Mesendoderm (in vitro differentiated cells): ENCODE measurements around the gene STX7.

ENCODE experiments used
- DNase-seq: peaks from one replicate; pipeline ENCODE4 v3.0.0; 2013
- H2AK5ac ChIP-seq: 2 replicates; pipeline ENCODE4 v1.6.1; 2013; ENCODE audit warnings: low read length, inconsistent platforms
- H2BK120ac ChIP-seq: 2 replicates; pipeline ENCODE4 v1.6.1; 2013; ENCODE audit warnings: low read depth, mild to moderate bottlenecking, low read length, moderate library complexity, mixed read lengths
- H2BK15ac ChIP-seq: replicated peaks from 2 replicates; pipeline ENCODE4 v1.6.1; 2013; ENCODE audit warnings: low read depth, mild to moderate bottlenecking, moderate library complexity
- H2BK5ac ChIP-seq: 2 replicates; pipeline ENCODE4 v1.6.1; 2013; ENCODE audit warnings: low read length, inconsistent platforms
- H3K18ac ChIP-seq: 2 replicates; pipeline ENCODE4 v1.6.1; 2013; ENCODE audit warnings: mild to moderate bottlenecking, low read length, mixed read lengths
- H3K23ac ChIP-seq: one replicate; pipeline ENCODE4 v1.6.1; 2013; ENCODE audit warnings: low read length
- H3K27ac ChIP-seq: 2 replicates; pipeline ENCODE4 v1.5.1; 2013; ENCODE audit warnings: low read depth, mild to moderate bottlenecking, inconsistent platforms, low read length, moderate library complexity
- H3K27me3 ChIP-seq: 2 replicates; pipeline ENCODE4 v1.6.1; 2013; ENCODE audit warnings: low read length, control low read depth, mild to moderate bottlenecking, inconsistent platforms; ENCODE audit not compliant: insufficient read depth, poor library complexity
- H3K36me3 ChIP-seq: 2 replicates; pipeline ENCODE4 v1.6.1; 2013; ENCODE audit warnings: low read length, inconsistent platforms; ENCODE audit not compliant: control insufficient read depth, insufficient read depth
- H3K4ac ChIP-seq: one replicate; pipeline ENCODE4 v1.6.1; 2013; ENCODE audit warnings: low read depth, mild to moderate bottlenecking, low read length, moderate library complexity
- H3K4me1 ChIP-seq: 2 replicates; pipeline ENCODE4 v1.6.1; 2013; ENCODE audit warnings: low read depth, low read length, inconsistent platforms; ENCODE audit not compliant: control insufficient read depth
- H3K4me2 ChIP-seq: 2 replicates; pipeline ENCODE4 v1.6.1; 2013; ENCODE audit warnings: low read length
- H3K4me3 ChIP-seq: 2 replicates; pipeline ENCODE4 v1.5.1; 2013; ENCODE audit warnings: mild to moderate bottlenecking, low read length
- H3K56ac ChIP-seq: one replicate; pipeline ENCODE4 v1.6.1; 2013; ENCODE audit warnings: low read length
- H3K79me1 ChIP-seq: 2 replicates; pipeline ENCODE4 v1.6.1; 2013; ENCODE audit warnings: low read length, inconsistent platforms
- H3K79me2 ChIP-seq: 2 replicates; pipeline ENCODE4 v1.6.1; 2013; ENCODE audit warnings: mild to moderate bottlenecking, low read length; ENCODE audit not compliant: control insufficient read depth, insufficient read depth
- H3K9ac ChIP-seq: 2 replicates; pipeline ENCODE4 v1.6.1; 2013; ENCODE audit warnings: low read length, inconsistent platforms
- H4K5ac ChIP-seq: one replicate; pipeline ENCODE4 v1.6.1; 2013; ENCODE audit warnings: low read length
- H4K8ac ChIP-seq: one replicate; pipeline ENCODE4 v1.6.1; 2013; ENCODE audit warnings: low read depth, mild to moderate bottlenecking, control low read depth, low read length, moderate library complexity
- WGBS: extraction: QIAGEN DNeasy Blood & Tissue Kit; methylation state at CpG from one replicate; pipeline ENCODE4 v1.1.7; 2013; ENCODE audit warnings: low lambda C conversion rate, missing lambda C conversion rate; ENCODE audit not compliant: insufficient coverage; ENCODE audit errors: extremely low coverage; 5-methylcytosine and 5-hydroxymethylcytosine counted together

The STX7 gene

GRCh38 chr6:132526461-132526860, 13.5 kb upstream of the STX7 start:
- no peak overlapping the region for H4K5ac ChIP-seq
- no peak overlapping the region for H2AK5ac ChIP-seq
- no CpG with 5 or more reads among the region's 2 CpGs for WGBS
- H3K79me2 ChIP-seq = no peaks in the 10 kb centered on the region
- no peak overlapping the region for H3K4ac ChIP-seq
- H3K4me1 ChIP-seq = no peaks in the 10 kb centered on the region
- H3K27me3 ChIP-seq = no peaks in the 10 kb centered on the region
- no peak overlapping the region for H3K4me3 ChIP-seq
- H3K23ac ChIP-seq = no peak overlapping the region
- no peak overlapping the region for H3K18ac ChIP-seq
- no peak overlapping the region for H2BK120ac ChIP-seq
- no peak overlapping the region for H2BK15ac ChIP-seq
- no peak overlapping the region for H3K9ac ChIP-seq
- no peaks in the 10 kb centered on the region for H3K36me3 ChIP-seq
- no peak overlapping the region for H2BK5ac ChIP-seq
- no peak overlapping the region for H3K56ac ChIP-seq
- H3K79me1 ChIP-seq = no peaks in the 10 kb centered on the region
- no peak overlapping the region for H3K4me2 ChIP-seq
- no peak overlapping the region for H3K27ac ChIP-seq
- no peak overlapping the region for H4K8ac ChIP-seq
- no peak for DNase-seq

- Histone ChIP-seq H3K27ac (no peak overlapping the region), H3K79me1 (no peaks in the 10 kb centered on the region), H3K79me2 (no peaks in the 10 kb centered on the region), H3K56ac (no peak overlapping the region), H2BK120ac (no peak overlapping the region), H3K36me3 (no peaks in the 10 kb centered on the region), H3K9ac (no peak overlapping the region), H2AK5ac (no peak overlapping the region), H2BK15ac (no peak overlapping the region), H3K4me2 (no peak overlapping the region), H3K4me1 (no peaks in the 10 kb centered on the region), H3K27me3 (no peaks in the 10 kb centered on the region), H3K18ac (no peak overlapping the region), H3K4me3 (no peak overlapping the region), H3K4ac (no peak overlapping the region), H4K5ac (no peak overlapping the region), H4K8ac (no peak overlapping the region), H2BK5ac (no peak overlapping the region), H3K23ac (no peak overlapping the region)
- peak; percentile 17 for DNase-seq
- no CpG with 5 or more reads among the region's 4 CpGs for WGBS
Measured at GRCh38 chr6:132525866-132526265, 12.9 kb upstream of the STX7 start.

- Histone ChIP-seq H3K4ac (no peak overlapping the region), H2BK5ac (no peak overlapping the region), H2BK120ac (no peak overlapping the region), H3K18ac (no peak overlapping the region), H3K23ac (no peak overlapping the region), H2BK15ac (no peak overlapping the region), H3K4me2 (no peak overlapping the region), H3K56ac (no peak overlapping the region), H2AK5ac (no peak overlapping the region), H4K5ac (no peak overlapping the region), H3K79me1 (no peaks in the 10 kb centered on the region), H3K9ac (no peak overlapping the region), H3K4me3 (no peak overlapping the region), H3K79me2 (no peaks in the 10 kb centered on the region), H3K36me3 (no peaks in the 10 kb centered on the region), H3K27me3 (no peaks in the 10 kb centered on the region), H3K27ac (no peak overlapping the region), H3K4me1 (no peaks in the 10 kb centered on the region), H4K8ac (no peak overlapping the region)
- WGBS = no CpG with 5 or more reads among the region's 5 CpGs
- DNase-seq = no peak
Measured at GRCh38 chr6:132524646-132525045, 11.7 kb upstream of the STX7 start.

- Histone ChIP-seq H3K56ac (no peak overlapping the region), H3K4ac (no peak overlapping the region), H3K4me3 (no peak overlapping the region), H4K5ac (no peak overlapping the region), H3K79me1 (no peaks in the 10 kb centered on the region), H3K18ac (no peak overlapping the region), H4K8ac (no peak overlapping the region), H2BK15ac (no peak overlapping the region), H2BK5ac (no peak overlapping the region), H3K36me3 (no peaks in the 10 kb centered on the region), H2AK5ac (no peak overlapping the region), H3K27me3 (no peaks in the 10 kb centered on the region), H3K27ac (no peak overlapping the region), H3K4me1 (no peaks in the 10 kb centered on the region), H3K4me2 (no peak overlapping the region), H3K23ac (no peak overlapping the region), H2BK120ac (no peak overlapping the region), H3K9ac (no peak overlapping the region), H3K79me2 (no peaks in the 10 kb centered on the region)
- no peak for DNase-seq
- no CpG with 5 or more reads among the region's 2 CpGs for WGBS
Measured at GRCh38 chr6:132520953-132521352, 8.0 kb upstream of the STX7 start.

GRCh38 chr6:132515386-132515785, 2.5 kb upstream of the STX7 start:
- Histone ChIP-seq H3K4ac (no peak overlapping the region), H3K4me1 (no peaks in the 10 kb centered on the region), H2AK5ac (no peak overlapping the region), H3K23ac (no peak overlapping the region), H3K4me3 (no peak overlapping the region), H3K79me2 (peaks cover 6% of the 10 kb centered on the region), H3K27ac (no peak overlapping the region), H3K36me3 (no peaks in the 10 kb centered on the region), H2BK15ac (no peak overlapping the region), H2BK5ac (no peak overlapping the region), H3K4me2 (no peak overlapping the region), H4K5ac (no peak overlapping the region), H3K79me1 (peaks cover 4% of the 10 kb centered on the region), H3K27me3 (no peaks in the 10 kb centered on the region), H3K56ac (no peak overlapping the region), H3K18ac (no peak overlapping the region), H4K8ac (no peak overlapping the region), H2BK120ac (no peak overlapping the region), H3K9ac (no peak overlapping the region)
- DNase-seq = no peak
- WGBS = no CpG with 5 or more reads among the region's 2 CpGs

GRCh38 chr6:132513831-132514545, 1.1 kb upstream of the STX7 start:
- no peak overlapping the region for H3K27ac ChIP-seq
- H3K4ac ChIP-seq = no peak overlapping the region
- H3K79me2 ChIP-seq = peaks cover 6% of the 10 kb centered on the region
- H3K79me1 ChIP-seq = peaks cover 4% of the 10 kb centered on the region
- no peak for DNase-seq
- no peaks in the 10 kb centered on the region for H3K27me3 ChIP-seq
- no peak overlapping the region for H3K4me2 ChIP-seq
- WGBS = no CpG with 5 or more reads among the region's 3 CpGs
- H2BK15ac ChIP-seq = no peak overlapping the region
- no peak overlapping the region for H3K9ac ChIP-seq
- no peak overlapping the region for H3K4me3 ChIP-seq
- H3K23ac ChIP-seq = no peak overlapping the region
- no peak overlapping the region for H2AK5ac ChIP-seq
- H3K36me3 ChIP-seq = no peaks in the 10 kb centered on the region
- H3K4me1 ChIP-seq = no peaks in the 10 kb centered on the region
- no peak overlapping the region for H3K56ac ChIP-seq
- H4K8ac ChIP-seq = no peak overlapping the region
- no peak overlapping the region for H4K5ac ChIP-seq
- no peak overlapping the region for H2BK5ac ChIP-seq
- H2BK120ac ChIP-seq = no peak overlapping the region
- no peak overlapping the region for H3K18ac ChIP-seq
